A673 (cell line): ENCODE data around the gene FRMD3.

ENCODE experiments used
- EZH2 ChIP-seq: fragments of 200-600 bp; sonication (generic); IDR thresholded peaks from 2 replicates; pipeline ENCODE4 v1.6.1; 2017; ENCODE audit warnings: borderline replicate concordance, low read depth, mild to moderate bottlenecking, mixed read lengths, antibody characterized with exemption, low read length; ENCODE audit not compliant: poor library complexity, severe bottlenecking
- TF ChIP-seq, protein P1 (sequence below): fragments of 300-800, 200-600 bp; sonication (generic); conservative IDR thresholded peaks from 2 replicates; pipeline ENCODE4 v1.5.1; 2017; ENCODE audit warnings: low read depth, mild to moderate bottlenecking, antibody characterized with exemption, low read length, moderate library complexity, mixed read lengths

DNA sequence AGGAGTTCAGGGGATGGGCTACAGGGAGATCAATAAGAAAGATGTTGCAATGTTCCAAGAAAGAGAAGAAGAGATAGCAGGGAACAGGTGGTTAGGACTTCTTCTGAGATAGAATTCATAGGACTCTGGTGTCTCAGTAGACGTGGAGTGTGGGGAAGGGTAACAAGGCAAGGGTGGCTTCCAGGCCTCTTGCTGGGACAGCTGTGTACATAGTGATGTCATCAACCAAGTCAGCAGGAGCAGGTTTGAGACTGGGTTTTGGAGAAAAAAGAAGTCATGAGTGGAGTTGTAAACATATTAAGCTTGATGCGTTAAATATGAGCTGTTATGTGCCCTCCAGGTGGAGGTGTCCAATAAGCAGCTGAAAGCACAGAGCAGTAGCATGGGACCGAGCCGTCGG lies 263.4 kb downstream of the FRMD3 start:
- TF ChIP-seq, protein P1, sequence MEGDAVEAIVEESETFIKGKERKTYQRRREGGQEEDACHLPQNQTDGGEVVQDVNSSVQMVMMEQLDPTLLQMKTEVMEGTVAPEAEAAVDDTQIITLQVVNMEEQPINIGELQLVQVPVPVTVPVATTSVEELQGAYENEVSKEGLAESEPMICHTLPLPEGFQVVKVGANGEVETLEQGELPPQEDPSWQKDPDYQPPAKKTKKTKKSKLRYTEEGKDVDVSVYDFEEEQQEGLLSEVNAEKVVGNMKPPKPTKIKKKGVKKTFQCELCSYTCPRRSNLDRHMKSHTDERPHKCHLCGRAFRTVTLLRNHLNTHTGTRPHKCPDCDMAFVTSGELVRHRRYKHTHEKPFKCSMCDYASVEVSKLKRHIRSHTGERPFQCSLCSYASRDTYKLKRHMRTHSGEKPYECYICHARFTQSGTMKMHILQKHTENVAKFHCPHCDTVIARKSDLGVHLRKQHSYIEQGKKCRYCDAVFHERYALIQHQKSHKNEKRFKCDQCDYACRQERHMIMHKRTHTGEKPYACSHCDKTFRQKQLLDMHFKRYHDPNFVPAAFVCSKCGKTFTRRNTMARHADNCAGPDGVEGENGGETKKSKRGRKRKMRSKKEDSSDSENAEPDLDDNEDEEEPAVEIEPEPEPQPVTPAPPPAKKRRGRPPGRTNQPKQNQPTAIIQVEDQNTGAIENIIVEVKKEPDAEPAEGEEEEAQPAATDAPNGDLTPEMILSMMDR: no peak
- no peak for TF ChIP-seq EZH2
